ENCODE results near the gene TBC1D22A. TPM values are rescaled to one million over a fixed set of nuclear protein-coding genes. Genes with fewer than 3 reads are reported as not detected.

The TBC1D22A gene
- total and polyA plus RNA-seq, 2 experiments from 2014 or later = 9.6 to 13.3 TPM

DNA sequence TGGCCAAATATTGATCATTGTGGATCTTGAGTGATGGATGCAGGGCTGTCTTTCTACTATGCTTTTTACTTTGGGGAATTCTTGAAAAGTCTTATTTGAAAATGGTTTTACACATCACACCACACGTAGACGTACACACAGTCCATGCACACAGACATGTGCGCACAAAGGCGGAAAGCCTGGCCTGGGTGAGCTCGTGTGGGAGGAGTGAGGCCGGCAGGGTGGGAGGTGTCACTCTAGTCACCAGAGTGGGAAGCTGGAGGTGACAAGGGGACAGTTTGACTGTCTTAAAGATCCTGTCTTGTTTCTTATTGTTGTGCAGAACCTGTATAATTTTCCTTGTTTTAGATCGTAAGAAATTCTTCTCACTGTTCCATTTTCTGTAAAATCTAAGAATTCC, 326.9 kb downstream of the TBC1D22A start (continued):
- no peak for TF ChIP-seq REST (IDR thresholded peaks at IDR 0.05; ENCODE audit: unreplicated experiment)
- TF ChIP-seq CTCF (conservative IDR thresholded peaks at IDR 0.05; ENCODE audit: low read depth in 2 of 2) = no peak
- TF ChIP-seq ZNF114 (CRISPR knock-in tag; IDR thresholded peaks at IDR 0.05) = no peak

GRCh38 chr22:47089796-47090460, 327.5 kb downstream of the TBC1D22A start:
- H3K36me3 Mint-ChIP-seq (ENCODE audit: low read depth) = peaks cover 10% of the 10 kb centered on the region; the same call in 1 of the 3 replicates
- peak overlapping the region; percentile 62 for H3K4me3 ChIP-seq

GRCh38 chr22:47090591-47091245, 328.3 kb downstream of the TBC1D22A start:
- DNase-seq (ENCODE audit: low spot score) = peak; percentile 69
- H3K4me3 ChIP-seq = peak overlapping the region; percentile 62
- H3K27ac Mint-ChIP-seq = no peak overlapping the region

More at GRCh38 chr22:47089796-47090460, 327.5 kb downstream of the TBC1D22A start:
- Histone ChIP-seq H4K20me1 (replicated peaks; ENCODE audit: insufficient read depth) (no peaks in the 10 kb centered on the region), H3K9me2 (ENCODE audit: insufficient read depth) (no peaks in the 10 kb centered on the region), H3K4me2 (peak overlapping the region; percentile 83), H3K27ac (ENCODE audit: low read depth) (no peak overlapping the region), H3F3A (replicated peaks; ENCODE audit: low read depth) (no peaks in the 10 kb centered on the region), H2AFZ (no peak overlapping the region), H3K79me2 (replicated peaks; ENCODE audit: insufficient read depth) (no peaks in the 10 kb centered on the region), H3K4me1 (ENCODE audit: insufficient read depth) (peaks cover 21% of the 10 kb centered on the region; the same call in 1 of the 2 replicates), H3K27me3 (ENCODE audit: insufficient read depth) (no peaks in the 10 kb centered on the region), H3K36me3 (ENCODE audit: insufficient read depth) (no peaks in the 10 kb centered on the region)
- TF ChIP-seq NANOG (IDR thresholded peaks at IDR 0.05; ENCODE audit: borderline replicate concordance) (no peak), STAT1 (IDR thresholded peaks at IDR 0.05; ENCODE audit: unreplicated experiment) (no peak)
- Mint-ChIP-seq H3K9me3 (peaks cover 13% of the 10 kb centered on the region), H3K4me3 (peak overlapping the region; percentile 76), H3K4me1 (peaks cover 28% of the 10 kb centered on the region), H3K27me3 (ENCODE audit: insufficient read depth, low read depth, poor library complexity) (peaks cover 3% of the 10 kb centered on the region), H3K27ac (no peak overlapping the region)
- DNase-seq (ENCODE audit: low spot score) (no peak), ATAC-seq (no peak)

More at GRCh38 chr22:47090591-47091245, 328.3 kb downstream of the TBC1D22A start:
- Histone ChIP-seq H3K79me2 (replicated peaks; ENCODE audit: insufficient read depth) (no peaks in the 10 kb centered on the region), H3K4me2 (peak overlapping the region; percentile 83), H4K20me1 (replicated peaks; ENCODE audit: insufficient read depth) (no peaks in the 10 kb centered on the region), H3K9me2 (ENCODE audit: insufficient read depth) (no peaks in the 10 kb centered on the region), H2AFZ (no peak overlapping the region), H3K36me3 (ENCODE audit: insufficient read depth) (no peaks in the 10 kb centered on the region), H3K27me3 (ENCODE audit: insufficient read depth) (no peaks in the 10 kb centered on the region), H3K4me1 (ENCODE audit: insufficient read depth) (peaks cover 21% of the 10 kb centered on the region; the same call in 1 of the 2 replicates), H3K27ac (ENCODE audit: low read depth) (no peak overlapping the region), H3F3A (replicated peaks; ENCODE audit: low read depth) (no peaks in the 10 kb centered on the region)
- Mint-ChIP-seq H3K36me3 (ENCODE audit: low read depth) (peaks cover 10% of the 10 kb centered on the region; the same call in 1 of the 3 replicates), H3K4me1 (peaks cover 28% of the 10 kb centered on the region), H3K4me3 (peak overlapping the region; percentile 76), H3K9me3 (peaks cover 13% of the 10 kb centered on the region), H3K27me3 (ENCODE audit: insufficient read depth, low read depth, poor library complexity) (peaks cover 3% of the 10 kb centered on the region)
- TF ChIP-seq EZH2 (IDR thresholded peaks at IDR 0.05; ENCODE audit: low read depth, unreplicated experiment) = no peak
- ATAC-seq = peak; percentile 58
